SK-N-SH treated with all-trans-retinoic acid at 6 μM for 48 hours (cell line): ENCODE measurements around the gene C11orf97.

Experiments used
- ATAC-seq: fragments of 200-7000 bp; cut with Tn5 transposase; 3 replicates; pipeline ENCODE4 v1.9.1; 2020; ENCODE audit warnings: mild to moderate bottlenecking, moderate library complexity
- BACH2 ChIP-seq: fragments of 250-450 bp; sonication (Bioruptor Pico); IDR thresholded peaks from 2 replicates; pipeline ENCODE4 v1.9.0; 2021; ENCODE audit warnings: mild to moderate bottlenecking, borderline replicate concordance
- CREB5 ChIP-seq: fragments of 250-450 bp; sonication (Bioruptor Pico); IDR thresholded peaks from 2 replicates; pipeline ENCODE4 v1.5.1; 2020; ENCODE audit warnings: low read depth, mild to moderate bottlenecking, moderate library complexity
- ESRRG ChIP-seq: fragments of 250-450 bp; sonication (Bioruptor Pico); IDR thresholded peaks from 2 replicates; pipeline ENCODE4 v1.6.1; 2021; ENCODE audit warnings: mild to moderate bottlenecking
- GLIS3 ChIP-seq: fragments of 250-450 bp; sonication (Bioruptor Pico); IDR thresholded peaks from 2 replicates; pipeline ENCODE4 v1.5.0; 2020; ENCODE audit warnings: mild to moderate bottlenecking, moderate library complexity
- ISL1 ChIP-seq: fragments of 250-450 bp; sonication (Bioruptor Pico); IDR thresholded peaks from 2 replicates; pipeline ENCODE4 v2.1.2; 2022; ENCODE audit warnings: mild to moderate bottlenecking, moderate library complexity
- OSR1 ChIP-seq: fragments of 250-450 bp; sonication (Bioruptor Pico); IDR thresholded peaks from 2 replicates; pipeline ENCODE4 v1.8.0; 2022; ENCODE audit warnings: moderate library complexity, mild to moderate bottlenecking, inconsistent platforms
- POU6F1 ChIP-seq: fragments of 250-450 bp; sonication (Bioruptor Pico); IDR thresholded peaks from 2 replicates; pipeline ENCODE4 v1.8.0; 2021; ENCODE audit warnings: low read depth, mild to moderate bottlenecking, moderate library complexity, borderline replicate concordance
- RARB ChIP-seq: fragments of 250-450 bp; sonication (Bioruptor Pico); IDR thresholded peaks from 2 replicates; pipeline ENCODE4 v1.8.0; 2021; ENCODE audit warnings: mild to moderate bottlenecking, moderate library complexity
- SNAI2 ChIP-seq: fragments of 250-450 bp; sonication (Bioruptor Pico); IDR thresholded peaks from 2 replicates; pipeline ENCODE4 v1.5.0; 2020; ENCODE audit warnings: mild to moderate bottlenecking, moderate library complexity
- TCF4 ChIP-seq: fragments of 250-450 bp; sonication (Bioruptor Pico); IDR thresholded peaks from 2 replicates; pipeline ENCODE4 v1.8.0; 2021; ENCODE audit warnings: mild to moderate bottlenecking, moderate library complexity, borderline replicate concordance
- ZC3H10 ChIP-seq: fragments of 250-450 bp; sonication (Bioruptor Pico); IDR thresholded peaks from 2 replicates; pipeline ENCODE4 v1.5.1; 2021; ENCODE audit warnings: mild to moderate bottlenecking, moderate library complexity
- ZFP3 ChIP-seq: fragments of 250-450 bp; sonication (Bioruptor Pico); IDR thresholded peaks from 2 replicates; pipeline ENCODE4 v1.5.0; 2020; ENCODE audit warnings: mild to moderate bottlenecking, moderate library complexity
- ZNF565 ChIP-seq: fragments of 450-650 bp; formaldehyde crosslinking; conservative IDR thresholded peaks from 2 replicates; pipeline ENCODE4 v1.5.0; 2020; ENCODE audit warnings: low read depth, mild to moderate bottlenecking, moderate library complexity
- TF ChIP-seq, protein P1 (sequence below): fragments of 250-450 bp; sonication (Bioruptor Pico); IDR thresholded peaks from 2 replicates; pipeline ENCODE4 v1.5.0; 2020; ENCODE audit warnings: mild to moderate bottlenecking, moderate library complexity
- TF ChIP-seq, protein P2 (sequence below): fragments of 250-450 bp; sonication (Bioruptor Pico); IDR thresholded peaks from 2 replicates; pipeline ENCODE4 v1.8.0; 2020; ENCODE audit warnings: mild to moderate bottlenecking, moderate library complexity, borderline replicate concordance
- TF ChIP-seq, protein P3 (sequence below): fragments of 250-450 bp; sonication (Bioruptor Pico); IDR thresholded peaks from 2 replicates; pipeline ENCODE4 v1.5.1; 2021; ENCODE audit warnings: mild to moderate bottlenecking, moderate library complexity

Gene C11orf97

GRCh38 chr11:94525546-94526324, 13.5 kb downstream of the C11orf97 start:
- peak; percentile 79 for ATAC-seq
- TF ChIP-seq TCF4 (CRISPR knock-in tag) (no peak), RARB (CRISPR knock-in tag) (no peak), ZC3H10 (CRISPR knock-in tag) (no peak), GLIS3 (CRISPR knock-in tag) (no peak), POU6F1 (CRISPR knock-in tag) (no peak), ISL1 (CRISPR knock-in tag) (no peak), SNAI2 (no peak), BACH2 (CRISPR knock-in tag) (no peak), ZNF565 (CRISPR knock-in tag) (no peak)
- TF ChIP-seq, protein P1, sequence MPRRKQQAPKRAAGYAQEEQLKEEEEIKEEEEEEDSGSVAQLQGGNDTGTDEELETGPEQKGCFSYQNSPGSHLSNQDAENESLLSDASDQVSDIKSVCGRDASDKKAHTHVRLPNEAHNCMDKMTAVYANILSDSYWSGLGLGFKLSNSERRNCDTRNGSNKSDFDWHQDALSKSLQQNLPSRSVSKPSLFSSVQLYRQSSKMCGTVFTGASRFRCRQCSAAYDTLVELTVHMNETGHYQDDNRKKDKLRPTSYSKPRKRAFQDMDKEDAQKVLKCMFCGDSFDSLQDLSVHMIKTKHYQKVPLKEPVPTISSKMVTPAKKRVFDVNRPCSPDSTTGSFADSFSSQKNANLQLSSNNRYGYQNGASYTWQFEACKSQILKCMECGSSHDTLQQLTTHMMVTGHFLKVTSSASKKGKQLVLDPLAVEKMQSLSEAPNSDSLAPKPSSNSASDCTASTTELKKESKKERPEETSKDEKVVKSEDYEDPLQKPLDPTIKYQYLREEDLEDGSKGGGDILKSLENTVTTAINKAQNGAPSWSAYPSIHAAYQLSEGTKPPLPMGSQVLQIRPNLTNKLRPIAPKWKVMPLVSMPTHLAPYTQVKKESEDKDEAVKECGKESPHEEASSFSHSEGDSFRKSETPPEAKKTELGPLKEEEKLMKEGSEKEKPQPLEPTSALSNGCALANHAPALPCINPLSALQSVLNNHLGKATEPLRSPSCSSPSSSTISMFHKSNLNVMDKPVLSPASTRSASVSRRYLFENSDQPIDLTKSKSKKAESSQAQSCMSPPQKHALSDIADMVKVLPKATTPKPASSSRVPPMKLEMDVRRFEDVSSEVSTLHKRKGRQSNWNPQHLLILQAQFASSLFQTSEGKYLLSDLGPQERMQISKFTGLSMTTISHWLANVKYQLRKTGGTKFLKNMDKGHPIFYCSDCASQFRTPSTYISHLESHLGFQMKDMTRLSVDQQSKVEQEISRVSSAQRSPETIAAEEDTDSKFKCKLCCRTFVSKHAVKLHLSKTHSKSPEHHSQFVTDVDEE, result no peak
- TF ChIP-seq, protein P2, sequence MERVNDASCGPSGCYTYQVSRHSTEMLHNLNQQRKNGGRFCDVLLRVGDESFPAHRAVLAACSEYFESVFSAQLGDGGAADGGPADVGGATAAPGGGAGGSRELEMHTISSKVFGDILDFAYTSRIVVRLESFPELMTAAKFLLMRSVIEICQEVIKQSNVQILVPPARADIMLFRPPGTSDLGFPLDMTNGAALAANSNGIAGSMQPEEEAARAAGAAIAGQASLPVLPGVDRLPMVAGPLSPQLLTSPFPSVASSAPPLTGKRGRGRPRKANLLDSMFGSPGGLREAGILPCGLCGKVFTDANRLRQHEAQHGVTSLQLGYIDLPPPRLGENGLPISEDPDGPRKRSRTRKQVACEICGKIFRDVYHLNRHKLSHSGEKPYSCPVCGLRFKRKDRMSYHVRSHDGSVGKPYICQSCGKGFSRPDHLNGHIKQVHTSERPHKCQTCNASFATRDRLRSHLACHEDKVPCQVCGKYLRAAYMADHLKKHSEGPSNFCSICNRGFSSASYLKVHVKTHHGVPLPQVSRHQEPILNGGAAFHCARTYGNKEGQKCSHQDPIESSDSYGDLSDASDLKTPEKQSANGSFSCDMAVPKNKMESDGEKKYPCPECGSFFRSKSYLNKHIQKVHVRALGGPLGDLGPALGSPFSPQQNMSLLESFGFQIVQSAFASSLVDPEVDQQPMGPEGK, result no peak

- TF ChIP-seq, protein P1, result no peak
- no peak for TF ChIP-seq ZNF565 (CRISPR knock-in tag)
- no peak for TF ChIP-seq TCF4 (CRISPR knock-in tag)
- no peak for TF ChIP-seq SNAI2
- TF ChIP-seq ESRRG, result no peak
- TF ChIP-seq, protein P3, sequence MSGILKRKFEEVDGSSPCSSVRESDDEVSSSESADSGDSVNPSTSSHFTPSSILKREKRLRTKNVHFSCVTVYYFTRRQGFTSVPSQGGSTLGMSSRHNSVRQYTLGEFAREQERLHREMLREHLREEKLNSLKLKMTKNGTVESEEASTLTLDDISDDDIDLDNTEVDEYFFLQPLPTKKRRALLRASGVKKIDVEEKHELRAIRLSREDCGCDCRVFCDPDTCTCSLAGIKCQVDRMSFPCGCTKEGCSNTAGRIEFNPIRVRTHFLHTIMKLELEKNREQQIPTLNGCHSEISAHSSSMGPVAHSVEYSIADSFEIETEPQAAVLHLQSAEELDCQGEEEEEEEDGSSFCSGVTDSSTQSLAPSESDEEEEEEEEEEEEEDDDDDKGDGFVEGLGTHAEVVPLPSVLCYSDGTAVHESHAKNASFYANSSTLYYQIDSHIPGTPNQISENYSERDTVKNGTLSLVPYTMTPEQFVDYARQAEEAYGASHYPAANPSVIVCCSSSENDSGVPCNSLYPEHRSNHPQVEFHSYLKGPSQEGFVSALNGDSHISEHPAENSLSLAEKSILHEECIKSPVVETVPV (CRISPR knock-in tag), result no peak
- no peak for TF ChIP-seq ZFP3
- TF ChIP-seq ZC3H10 (CRISPR knock-in tag), result no peak
- TF ChIP-seq OSR1 (CRISPR knock-in tag), result no peak
- no peak for TF ChIP-seq GLIS3 (CRISPR knock-in tag)
- TF ChIP-seq CREB5 (CRISPR knock-in tag), result no peak
- TF ChIP-seq, all 23 proteins: peak for 0
Measured at GRCh38 chr11:94526645-94527438, 14.6 kb downstream of the C11orf97 start.

More at GRCh38 chr11:94526645-94527438, 14.6 kb downstream of the C11orf97 start:
- ATAC-seq, result peak; percentile 81
